Stimulated activated CD8-positive, alpha-beta memory T cell treated with anti-CD3 and anti-CD28 coated beads, Interleukin-12 subunit alpha, Interleukin-12 subunit beta, amount 100 ng/mL, for 24 hours (primary cell): ENCODE results near the gene TGFB1I1.
"Not testable (repeated sequence)": the region's sequence is repeated elsewhere in the genome, so short reads cannot be mapped to it uniquely, and the experiment has no call there.

Source experiments
- DNase-seq: peaks from one replicate; pipeline ENCODE4 v3.0.0-alpha.2; 2020; ENCODE audit errors: extremely low read depth

TGFB1I1 gene

GRCh38 chr16:31471875-31472708 lies at the start of gene TGFB1I1:
Gene TGFB1I1 (plus strand): TSS chr16:31472152. CDS start chr16:31472189, 37 bp downstream.
- DNase-seq, result no peak

- no peak for DNase-seq
Observed at GRCh38 chr16:31423241-31423640, 48.7 kb upstream of the TGFB1I1 start.

GRCh38 chr16:31423801-31424200 lies 48.2 kb upstream of the TGFB1I1 start:
- no peak for DNase-seq

- peak; percentile 34 for DNase-seq
Observed at GRCh38 chr16:31427441-31428278, 44.3 kb upstream of the TGFB1I1 start.

- no peak for DNase-seq
Observed at GRCh38 chr16:31428279-31428597, 43.7 kb upstream of the TGFB1I1 start, which contains the start of gene COX6A2. Gene COX6A2 (minus strand): TSS chr16:31428360. CDS start chr16:31428325, 35 bp downstream.

GRCh38 chr16:31428638-31429247 lies 43.2 kb upstream of the TGFB1I1 start:
- no peak for DNase-seq

GRCh38 chr16:31429314-31429713 lies 42.6 kb upstream of the TGFB1I1 start:
- no peak for DNase-seq

GRCh38 chr16:31429796-31430195 lies 42.2 kb upstream of the TGFB1I1 start:
- DNase-seq, result no peak

GRCh38 chr16:31430380-31431052 lies 41.4 kb upstream of the TGFB1I1 start:
- no peak for DNase-seq

GRCh38 chr16:31435341-31436220 lies 36.4 kb upstream of the TGFB1I1 start:
- DNase-seq, result no peak

GRCh38 chr16:31436221-31437045 lies 35.5 kb upstream of the TGFB1I1 start:
- no peak for DNase-seq

GRCh38 chr16:31438414-31438813 lies 33.5 kb upstream of the TGFB1I1 start:
- DNase-seq, result no peak

GRCh38 chr16:31439023-31439422 lies 32.9 kb upstream of the TGFB1I1 start:
- DNase-seq, result not testable (repeated sequence)

GRCh38 chr16:31439519-31439918 lies 32.4 kb upstream of the TGFB1I1 start:
- no peak for DNase-seq

GRCh38 chr16:31440516-31441184 lies 31.3 kb upstream of the TGFB1I1 start:
- no peak for DNase-seq

GRCh38 chr16:31441956-31442355 lies 30.0 kb upstream of the TGFB1I1 start:
- DNase-seq, result no peak

GRCh38 chr16:31445931-31446330 lies 26.0 kb upstream of the TGFB1I1 start:
- not testable (repeated sequence) for DNase-seq

GRCh38 chr16:31451201-31451600 lies 20.8 kb upstream of the TGFB1I1 start:
- no peak for DNase-seq

GRCh38 chr16:31451681-31452351 lies 20.1 kb upstream of the TGFB1I1 start:
- DNase-seq, result no peak
